ENCODE data around the gene AGAP1.

DNA sequence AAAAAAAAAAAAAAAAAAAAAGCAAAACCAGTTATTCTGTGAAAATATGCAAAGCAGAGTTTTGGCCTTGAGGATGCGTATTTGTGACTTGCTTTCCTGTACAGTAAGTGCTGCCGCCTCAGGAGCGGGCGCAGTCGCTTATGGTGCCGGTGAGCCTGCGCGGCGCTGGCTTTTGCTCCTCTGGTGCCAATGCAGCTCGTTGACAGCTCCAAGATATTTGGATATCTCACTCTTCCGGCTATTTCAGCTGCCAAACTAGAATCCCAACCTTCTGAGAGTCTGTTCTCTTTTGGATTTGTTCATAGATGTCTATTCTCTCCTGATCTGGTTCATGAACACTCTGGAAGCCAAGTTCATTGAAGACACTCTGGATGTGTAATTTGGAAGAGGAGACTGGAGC lies 184.1 kb downstream of the AGAP1 start:
- TF ChIP-seq, protein P1, sequence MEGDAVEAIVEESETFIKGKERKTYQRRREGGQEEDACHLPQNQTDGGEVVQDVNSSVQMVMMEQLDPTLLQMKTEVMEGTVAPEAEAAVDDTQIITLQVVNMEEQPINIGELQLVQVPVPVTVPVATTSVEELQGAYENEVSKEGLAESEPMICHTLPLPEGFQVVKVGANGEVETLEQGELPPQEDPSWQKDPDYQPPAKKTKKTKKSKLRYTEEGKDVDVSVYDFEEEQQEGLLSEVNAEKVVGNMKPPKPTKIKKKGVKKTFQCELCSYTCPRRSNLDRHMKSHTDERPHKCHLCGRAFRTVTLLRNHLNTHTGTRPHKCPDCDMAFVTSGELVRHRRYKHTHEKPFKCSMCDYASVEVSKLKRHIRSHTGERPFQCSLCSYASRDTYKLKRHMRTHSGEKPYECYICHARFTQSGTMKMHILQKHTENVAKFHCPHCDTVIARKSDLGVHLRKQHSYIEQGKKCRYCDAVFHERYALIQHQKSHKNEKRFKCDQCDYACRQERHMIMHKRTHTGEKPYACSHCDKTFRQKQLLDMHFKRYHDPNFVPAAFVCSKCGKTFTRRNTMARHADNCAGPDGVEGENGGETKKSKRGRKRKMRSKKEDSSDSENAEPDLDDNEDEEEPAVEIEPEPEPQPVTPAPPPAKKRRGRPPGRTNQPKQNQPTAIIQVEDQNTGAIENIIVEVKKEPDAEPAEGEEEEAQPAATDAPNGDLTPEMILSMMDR (IDR thresholded peaks at IDR 0.05) = no peak
- TF ChIP-seq EP300 (IDR thresholded peaks at IDR 0.05) (no peak), POLR2A (IDR thresholded peaks at IDR 0.05) (no peak), POLR2AphosphoS5 (IDR thresholded peaks at IDR 0.05) (no peak)

Data from sigmoid colon (tissue), 4 donors.